Measurements from ENCODE around the gene TCAF1. TPM values are rescaled to one million over a fixed set of nuclear protein-coding genes. Genes with fewer than 3 reads are reported as not detected.
"Not testable (repeated sequence)": the region's sequence is repeated elsewhere in the genome, so short reads cannot be mapped to it uniquely, and the experiment has no call there.

The TCAF1 gene
- total RNA-seq, 1 experiment from 2014 or later, result 56.5 TPM

DNA sequence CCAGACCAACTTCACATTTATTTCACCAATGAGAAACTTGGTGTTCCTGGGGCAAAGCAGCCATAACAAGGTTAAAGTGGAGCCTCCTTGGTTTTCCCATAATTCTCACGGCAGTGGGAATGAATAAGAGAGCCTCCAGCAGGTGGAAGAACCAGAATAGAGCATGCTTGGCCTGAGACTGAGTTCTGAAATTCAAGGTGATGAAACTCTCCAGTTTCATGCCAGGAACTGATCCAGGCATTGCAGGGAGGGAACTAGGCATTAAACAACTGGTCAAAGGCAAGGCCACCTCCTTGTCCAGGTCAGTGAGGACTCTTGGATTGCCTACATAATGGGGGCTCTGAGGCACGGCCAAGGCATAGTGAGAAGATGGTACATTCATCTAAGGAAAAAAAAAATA is 44.0 kb downstream of the TCAF1 start:
- H3K27ac ChIP-seq; DNase-seq (ENCODE audit: low read depth in 1 of 2, low spot score in 2 of 2); H3K27me3 ChIP-seq (replicated peaks); H3K4me1 ChIP-seq (replicated peaks); H3K4me3 ChIP-seq; H3K36me3 ChIP-seq; H3K9me3 ChIP-seq (replicated peaks): not testable (repeated sequence)

DNA sequence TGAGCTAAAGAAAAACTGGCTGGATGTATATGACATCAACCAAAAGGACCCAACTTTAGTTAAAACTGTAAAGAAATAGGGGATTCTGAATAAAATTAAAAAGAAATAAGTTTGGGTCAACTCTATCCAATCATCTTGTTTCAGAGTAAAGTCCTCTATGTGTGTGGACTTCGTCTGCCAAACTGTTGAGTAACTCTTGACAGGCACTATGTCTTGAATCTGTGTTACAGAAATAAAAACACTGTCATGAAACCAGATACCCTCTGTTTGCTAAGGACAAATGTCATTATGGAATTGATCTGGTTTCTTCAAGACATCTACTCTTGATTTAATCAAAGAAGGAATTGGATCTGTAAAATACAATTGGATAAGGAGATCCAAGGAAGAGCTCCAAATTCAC is 46.5 kb downstream of the TCAF1 start:
- H3K27me3 ChIP-seq (replicated peaks); H3K27ac ChIP-seq; H3K9me3 ChIP-seq (replicated peaks); H3K4me3 ChIP-seq; H3K36me3 ChIP-seq; DNase-seq (ENCODE audit: low read depth in 1 of 2, low spot score in 2 of 2); H3K4me1 ChIP-seq (replicated peaks): not testable (repeated sequence)

- Histone ChIP-seq H3K27ac (no peak overlapping the region), H3K27me3 (replicated peaks) (no peaks in the 10 kb centered on the region), H3K4me3 (no peak overlapping the region), H3K9me3 (replicated peaks) (no peaks in the 10 kb centered on the region), H3K4me1 (replicated peaks) (no peaks in the 10 kb centered on the region), H3K36me3 (peaks cover 3% of the 10 kb centered on the region; the same call in 1 of the 2 replicates)
- DNase-seq (ENCODE audit: low read depth in 1 of 2, low spot score in 2 of 2), result no peak
Measured at GRCh38 chr7:143850682-143851081, 51.3 kb downstream of the TCAF1 start.

- no peak overlapping the region for H3K27ac ChIP-seq
- no peaks in the 10 kb centered on the region for H3K27me3 ChIP-seq (replicated peaks)
- no peak overlapping the region for H3K4me3 ChIP-seq
- H3K36me3 ChIP-seq, result peaks cover 3% of the 10 kb centered on the region; the same call in 1 of the 2 replicates
- no peaks in the 10 kb centered on the region for H3K4me1 ChIP-seq (replicated peaks)
- H3K9me3 ChIP-seq (replicated peaks), result no peaks in the 10 kb centered on the region
- DNase-seq (ENCODE audit: low read depth in 1 of 2, low spot score in 2 of 2), result no peak
Measured at GRCh38 chr7:143849785-143850479, 52.0 kb downstream of the TCAF1 start.

GRCh38 chr7:143848192-143848591 is 53.8 kb downstream of the TCAF1 start:
- Histone ChIP-seq H3K27me3 (replicated peaks) (no peaks in the 10 kb centered on the region), H3K9me3 (replicated peaks) (no peaks in the 10 kb centered on the region), H3K4me1 (replicated peaks) (no peaks in the 10 kb centered on the region), H3K4me3 (no peak overlapping the region), H3K27ac (no peak overlapping the region), H3K36me3 (peaks cover 3% of the 10 kb centered on the region; the same call in 1 of the 2 replicates)
- no peak for DNase-seq (ENCODE audit: low read depth in 1 of 2, low spot score in 2 of 2)

GRCh38 chr7:143846692-143847091 is 55.3 kb downstream of the TCAF1 start:
- H3K9me3 ChIP-seq (replicated peaks), result no peaks in the 10 kb centered on the region
- no peak overlapping the region for H3K4me3 ChIP-seq
- H3K27me3 ChIP-seq (replicated peaks), result no peaks in the 10 kb centered on the region
- no peak for DNase-seq (ENCODE audit: low read depth in 1 of 2, low spot score in 2 of 2)
- peaks cover 3% of the 10 kb centered on the region; the same call in 1 of the 2 replicates for H3K36me3 ChIP-seq
- H3K4me1 ChIP-seq (replicated peaks), result no peaks in the 10 kb centered on the region
- H3K27ac ChIP-seq, result no peak overlapping the region

- H3K4me3 ChIP-seq; H3K4me1 ChIP-seq (replicated peaks); H3K9me3 ChIP-seq (replicated peaks); H3K27ac ChIP-seq; H3K36me3 ChIP-seq; H3K27me3 ChIP-seq (replicated peaks); DNase-seq (ENCODE audit: low read depth in 1 of 2, low spot score in 2 of 2): not testable (repeated sequence)
Measured at GRCh38 chr7:143841696-143842095, 60.3 kb downstream of the TCAF1 start.

DNA sequence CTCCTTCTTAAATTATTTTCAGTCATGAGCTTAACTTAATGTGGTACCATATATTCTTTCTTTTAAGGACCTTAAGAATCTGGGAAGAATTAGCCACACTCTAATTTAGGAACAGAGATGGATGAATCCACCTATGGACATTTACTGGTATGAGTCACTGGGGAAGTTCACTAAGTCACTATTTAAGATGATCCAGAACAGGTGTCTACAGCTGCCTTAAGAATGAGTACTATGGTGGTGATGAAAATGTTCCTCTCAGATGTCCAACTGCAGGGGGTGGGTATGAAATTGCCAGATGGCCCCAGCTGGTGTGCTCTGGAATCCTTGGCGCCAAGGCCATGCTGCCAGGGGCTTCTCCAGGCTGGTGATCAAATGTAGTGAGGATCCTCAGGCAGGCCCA is 61.9 kb downstream of the TCAF1 start:
- DNase-seq (ENCODE audit: low read depth in 1 of 2, low spot score in 2 of 2); H3K36me3 ChIP-seq; H3K4me3 ChIP-seq; H3K27ac ChIP-seq; H3K4me1 ChIP-seq (replicated peaks); H3K9me3 ChIP-seq (replicated peaks); H3K27me3 ChIP-seq (replicated peaks): not testable (repeated sequence)

- H3K9me3 ChIP-seq (replicated peaks); H3K4me3 ChIP-seq; H3K27ac ChIP-seq; H3K36me3 ChIP-seq; H3K27me3 ChIP-seq (replicated peaks); H3K4me1 ChIP-seq (replicated peaks): not testable (repeated sequence)
- peak in 1 of 2 experiments; percentile 86 for DNase-seq (ENCODE audit: low read depth in 1 of 2, low spot score in 2 of 2)
Measured at GRCh38 chr7:143837223-143837622, 64.8 kb downstream of the TCAF1 start.

GRCh38 chr7:143836622-143837021 is 65.4 kb downstream of the TCAF1 start:
- not testable (repeated sequence) for H3K4me1 ChIP-seq (replicated peaks); H3K36me3 ChIP-seq; H3K4me3 ChIP-seq; H3K27me3 ChIP-seq (replicated peaks); H3K27ac ChIP-seq; H3K9me3 ChIP-seq (replicated peaks)
- DNase-seq (ENCODE audit: low read depth in 1 of 2, low spot score in 2 of 2), result peak in 1 of 2 experiments; percentile 89

GRCh38 chr7:143836088-143836487 is 65.9 kb downstream of the TCAF1 start:
- not testable (repeated sequence) for H3K4me1 ChIP-seq (replicated peaks); H3K36me3 ChIP-seq; H3K27me3 ChIP-seq (replicated peaks); H3K9me3 ChIP-seq (replicated peaks); DNase-seq (ENCODE audit: low read depth in 1 of 2, low spot score in 2 of 2); H3K4me3 ChIP-seq; H3K27ac ChIP-seq

GRCh38 chr7:143826578-143826977 is 75.4 kb downstream of the TCAF1 start:
- H3K4me1 ChIP-seq (replicated peaks); H3K27me3 ChIP-seq (replicated peaks); DNase-seq (ENCODE audit: low read depth in 1 of 2, low spot score in 2 of 2); H3K27ac ChIP-seq; H3K36me3 ChIP-seq; H3K9me3 ChIP-seq (replicated peaks); H3K4me3 ChIP-seq: not testable (repeated sequence)

DNA sequence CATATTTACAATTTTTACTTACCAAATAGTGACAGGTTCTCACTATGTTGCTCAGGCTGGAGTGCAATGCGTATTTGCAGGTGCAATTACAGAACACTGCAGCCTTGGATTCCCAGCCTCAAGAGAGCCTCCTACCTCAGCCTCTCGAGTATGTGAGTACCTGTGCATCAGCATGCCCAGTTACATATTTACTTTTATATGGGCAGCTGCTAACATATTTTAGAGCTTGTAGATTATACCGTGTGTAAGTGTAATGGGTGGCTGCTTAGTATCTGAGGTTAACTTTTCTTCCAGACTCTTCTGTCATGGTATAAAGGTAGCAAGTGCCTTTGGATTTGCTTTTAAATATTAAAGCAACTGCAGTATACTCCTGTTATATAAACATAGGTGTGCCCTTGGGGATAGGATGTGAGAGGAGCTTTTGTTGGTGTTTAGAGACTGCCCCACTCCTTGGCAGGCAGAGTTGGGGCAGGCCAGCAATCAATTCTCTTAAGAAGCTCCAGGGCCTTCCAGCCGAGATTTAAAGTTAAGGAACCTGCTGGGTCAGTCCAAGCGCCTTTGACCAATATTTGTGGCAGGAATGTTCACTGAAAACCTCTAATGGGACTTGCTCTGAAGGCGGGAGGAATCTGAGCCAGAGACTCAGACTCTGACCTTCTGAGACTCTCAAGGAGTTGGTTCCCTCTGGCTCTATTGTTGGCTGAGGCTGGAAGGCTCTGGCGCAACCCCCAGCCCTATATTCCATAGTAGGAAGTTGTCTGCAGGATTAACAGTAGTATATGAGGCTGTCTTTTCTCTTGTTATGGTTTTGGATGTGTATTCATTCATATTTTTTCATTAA is 77.5 kb downstream of the TCAF1 start:
- H3K4me3 ChIP-seq; DNase-seq (ENCODE audit: low read depth in 1 of 2, low spot score in 2 of 2); H3K27ac ChIP-seq; H3K36me3 ChIP-seq; H3K9me3 ChIP-seq (replicated peaks); H3K4me1 ChIP-seq (replicated peaks); H3K27me3 ChIP-seq (replicated peaks): not testable (repeated sequence)

DNA sequence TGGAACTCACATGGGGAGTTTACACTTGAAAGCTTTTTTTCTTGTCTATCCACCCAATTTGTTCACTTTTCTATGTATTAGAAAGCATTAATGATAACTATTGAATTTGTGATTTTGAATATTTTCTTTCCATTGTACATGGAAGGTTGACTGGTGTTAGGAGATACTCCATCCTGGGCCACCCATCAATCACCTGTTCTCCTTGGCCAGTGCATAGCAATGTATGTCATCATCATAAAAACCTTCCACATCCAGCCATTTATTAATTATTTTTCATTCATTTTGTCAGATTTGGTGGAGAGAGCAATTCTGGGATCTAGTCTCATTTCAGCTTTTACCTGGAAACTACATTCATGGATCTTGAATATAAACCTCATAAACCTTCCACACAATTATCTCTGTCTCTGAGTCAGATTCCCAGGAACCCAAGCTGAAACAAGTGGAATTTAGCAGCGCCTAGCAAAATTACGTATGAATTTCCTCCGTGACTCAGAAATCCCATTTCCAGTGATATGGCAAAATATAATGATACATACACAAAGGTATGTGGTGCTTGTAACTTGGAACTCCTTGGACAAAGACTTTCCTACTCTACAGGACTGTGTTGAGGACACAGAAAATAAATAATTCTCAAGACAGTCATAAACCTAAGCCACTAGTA is 78.2 kb downstream of the TCAF1 start:
- DNase-seq (ENCODE audit: low read depth in 1 of 2, low spot score in 2 of 2); H3K4me1 ChIP-seq (replicated peaks); H3K9me3 ChIP-seq (replicated peaks); H3K27me3 ChIP-seq (replicated peaks); H3K4me3 ChIP-seq; H3K36me3 ChIP-seq; H3K27ac ChIP-seq: not testable (repeated sequence)

Data from SJSA1 (cell line).